AG04449 (cell line): Measurements from ENCODE around the gene GAB1.
A peak's percentile ranks its signal among the peaks of the same experiment; 100 is the strongest.

ENCODE experiments used
- CTCF ChIA-PET: fragments of 350-600 bp; formaldehyde crosslinking; extraction: SDS; loops from one replicate; lab custom pipeline; 2021; ENCODE audit warnings: antibody characterized with exemption; lab: Yijun Ruan, JAX
- POLR2A ChIA-PET: fragments of 400-600, 350-600 bp; formaldehyde crosslinking; extraction: SDS; loops from one replicate; lab custom pipeline; 2020; ENCODE audit warnings: antibody characterized with exemption, inconsistent platforms; lab: Yijun Ruan, JAX
- DNase-seq: peaks from one replicate; pipeline ENCODE4 v3.0.0-alpha.2; 2010; ENCODE audit warnings: low read depth, low spot score
- H3K4me3 ChIP-seq: 2 replicates; pipeline ENCODE4 v1.5.1; 2011; ENCODE audit warnings: low read depth, mild to moderate bottlenecking, control low read depth, low read length
- CTCF ChIP-seq: IDR thresholded peaks from one replicate; pipeline ENCODE4 v1.5.1; 2011; ENCODE audit warnings: mild to moderate bottlenecking, moderate library complexity, low read length, control low read depth, inconsistent platforms; ENCODE audit not compliant: insufficient read depth; ENCODE audit errors: missing control alignments

Gene GAB1

GRCh38 chr4:143375326-143376073 is 38.8 kb downstream of the GAB1 start:
- DNase-seq, result no peak
- H3K4me3 ChIP-seq, result no peak overlapping the region
- ChIA-PET POLR2A (no interaction called here), CTCF (interaction anchor here (0.6 to 1.8 kb wide), 12 partner anchors 8 to 174 kb away, joined by 3 to 7 read pairs (median 3); no protein-coding TSS in a partner anchor)
- peak; percentile 51 for TF ChIP-seq CTCF

DNA sequence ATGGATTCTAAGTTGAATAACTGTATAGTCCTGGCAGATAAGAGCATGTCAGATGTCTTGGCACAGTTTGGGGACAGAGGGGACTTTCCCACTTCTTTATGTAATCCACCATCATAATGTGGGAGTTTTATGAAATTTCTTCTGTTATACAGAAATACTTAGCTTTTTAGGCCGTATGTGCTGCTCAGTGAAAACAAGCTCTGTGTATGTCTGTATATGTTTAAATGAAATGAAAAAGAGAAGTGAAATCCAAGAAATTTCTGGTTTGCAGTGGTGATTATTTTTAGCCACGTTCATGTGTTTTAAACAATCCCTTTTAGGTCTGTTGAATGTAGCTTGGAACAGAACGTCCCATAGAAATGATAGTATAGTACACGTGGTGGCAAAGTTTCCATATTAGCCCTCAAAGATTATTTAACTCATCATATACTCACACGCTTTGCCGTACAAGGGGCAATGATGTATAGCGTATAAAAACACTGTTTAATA is 41.0 kb downstream of the GAB1 start:
- POLR2A ChIA-PET, result no interaction called here
- no peak for DNase-seq
- CTCF ChIA-PET, result interaction anchor here (0.9 to 1.6 kb wide), 2 partner anchors 11 to 21 kb away, joined by 4 to 7 read pairs; no protein-coding TSS in a partner anchor
- no peak for TF ChIP-seq CTCF
- H3K4me3 ChIP-seq, result no peak overlapping the region

DNA sequence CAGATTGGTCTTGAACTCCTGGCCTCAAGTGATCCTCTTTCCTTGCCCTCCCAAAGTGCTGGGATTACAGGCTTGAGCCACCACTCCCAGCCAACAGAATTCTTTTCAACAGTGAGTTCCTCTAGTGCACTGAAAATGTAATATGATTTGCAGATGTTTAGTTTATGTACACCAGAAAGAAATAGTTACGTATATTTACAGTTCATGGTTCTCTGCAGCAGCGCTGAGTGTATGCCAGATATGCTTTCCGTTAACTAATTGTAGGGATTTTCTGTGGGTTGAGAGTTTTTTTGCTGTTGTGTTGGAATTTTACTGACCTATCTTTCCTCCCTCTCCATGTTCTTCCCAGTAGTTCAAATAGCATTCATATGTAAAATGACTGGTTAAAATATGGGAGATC is 44.0 kb downstream of the GAB1 start:
- TF ChIP-seq CTCF, result no peak
- H3K4me3 ChIP-seq, result no peak overlapping the region
- POLR2A ChIA-PET, result no interaction called here
- DNase-seq, result no peak
- CTCF ChIA-PET, result no interaction called here

DNA sequence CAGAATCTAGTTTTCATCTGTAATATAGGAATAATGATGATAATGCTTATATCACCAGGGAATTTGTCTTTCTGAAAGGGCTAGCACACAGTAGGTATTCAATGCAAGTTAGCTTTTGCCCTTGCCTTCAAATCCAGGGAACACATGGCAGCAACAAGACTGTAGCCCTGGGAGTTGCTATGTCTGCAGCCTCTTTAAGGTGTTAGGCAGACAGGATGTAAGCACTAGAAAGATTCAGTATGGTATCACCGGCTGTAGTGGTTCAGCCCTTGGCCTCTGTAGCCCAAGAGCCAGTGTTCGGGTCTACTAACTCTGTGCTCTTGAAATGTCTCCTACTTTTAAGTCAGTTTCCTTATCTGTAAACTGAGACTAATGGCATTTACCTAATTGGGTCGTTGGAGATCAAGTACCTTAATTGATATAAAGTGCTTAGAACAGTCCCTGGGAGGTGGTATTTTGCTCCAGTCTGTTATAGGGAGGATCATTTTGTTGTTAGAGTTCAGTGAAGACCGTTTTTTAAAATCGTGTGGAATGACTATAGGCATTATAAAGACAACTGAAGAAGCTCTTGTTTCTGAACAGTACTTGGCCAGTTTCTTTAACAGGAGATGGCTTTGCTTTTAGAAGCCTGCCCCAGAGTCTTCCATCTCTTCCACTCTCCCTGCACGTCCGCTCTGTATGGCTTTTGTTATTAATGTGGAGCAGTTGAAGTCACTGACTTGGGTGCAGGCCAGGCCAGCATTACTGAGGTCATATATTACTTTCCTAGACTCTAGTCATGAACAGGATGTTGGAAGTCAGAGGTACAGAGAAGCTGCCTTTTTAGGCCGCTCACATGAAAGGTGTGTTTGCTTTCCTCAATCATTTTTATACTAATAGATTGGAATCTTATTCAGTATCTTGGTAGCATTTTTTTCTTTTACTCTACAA is 44.8 kb downstream of the GAB1 start:
- DNase-seq, result peak; percentile 54
- TF ChIP-seq CTCF, result no peak
- ChIA-PET CTCF (no interaction called here), POLR2A (no interaction called here)
- no peak overlapping the region for H3K4me3 ChIP-seq

DNA sequence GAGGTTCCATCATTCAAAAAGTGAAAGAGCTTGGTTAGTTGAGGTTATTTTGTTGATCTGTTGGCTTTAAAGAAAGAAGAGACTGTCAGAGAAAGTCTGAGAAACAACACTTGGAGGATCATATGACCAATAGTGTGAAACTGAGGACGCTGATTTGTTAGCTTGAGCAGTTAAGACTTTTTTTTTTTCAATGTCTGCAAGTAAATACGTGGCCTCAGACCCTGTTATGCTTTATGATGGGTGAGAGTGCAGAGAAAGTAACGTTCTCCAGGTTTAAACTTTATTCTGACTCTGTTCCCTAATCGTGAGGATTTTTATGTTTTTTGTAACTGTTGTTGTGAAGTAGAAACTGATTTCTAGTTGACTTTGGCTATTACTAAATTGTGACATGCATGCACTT is 45.9 kb downstream of the GAB1 start:
- H3K4me3 ChIP-seq, result no peak overlapping the region
- DNase-seq, result no peak
- CTCF ChIA-PET, result no interaction called here
- no peak for TF ChIP-seq CTCF
- POLR2A ChIA-PET, result interaction anchor here (1.1 kb wide), 1 partner anchor 45 kb away, joined by 3 read pairs; no protein-coding TSS in a partner anchor
